ENCODE results near the gene CLSTN3. TPM values are rescaled to one million over a fixed set of nuclear protein-coding genes. Genes with fewer than 3 reads are reported as not detected.

Gene CLSTN3
- total and polyA plus RNA-seq, 2 donors from 2014 or later, result 33.0 to 64.2 TPM

- Histone ChIP-seq H3K27ac (ENCODE audit: low read depth in 2 of 2, low read length in 2 of 2) (no peak overlapping the region), H3K9ac (ENCODE audit: low read length in 3 of 3) (no peak overlapping the region), H3K9me3 (ENCODE audit: control insufficient read depth in 2 of 3, insufficient read depth in 1 of 3, low read length in 3 of 3) (peaks cover 0 to 2% (median 0%) of the 10 kb centered on the region in 3 donors), H3K4me1 (ENCODE audit: control insufficient read depth in 2 of 3, insufficient read depth in 2 of 3, low read depth in 1 of 3, low read length in 3 of 3) (peaks cover 0 to 7% (median 0%) of the 10 kb centered on the region in 3 donors), H3K4me3 (ENCODE audit: low read length in 3 of 3) (no peak overlapping the region), H3K36me3 (ENCODE audit: control insufficient read depth in 2 of 3, insufficient read depth in 3 of 3, low read length in 3 of 3) (peaks cover 7 to 55% (median 30%) of the 10 kb centered on the region in 3 donors), H3K27me3 (ENCODE audit: control insufficient read depth, insufficient read depth, low read length) (no peaks in the 10 kb centered on the region)
- DNase-seq (no peak), FAIRE-seq (no peak)
- intact Hi-C loops (cut with DNase I), result no loop called here
- TF ChIP-seq CTCF (IDR thresholded peaks at IDR 0.05; ENCODE audit: borderline replicate concordance, extremely low read depth, insufficient read depth), result no peak
Observed at GRCh38 chr12:7136071-7136470, 5.9 kb downstream of the CLSTN3 start.

- intact Hi-C loops (cut with DNase I), result no loop called here
- no peak for FAIRE-seq
- no peak overlapping the region for H3K9ac ChIP-seq (ENCODE audit: low read length in 3 of 3)
- peaks cover 7 to 59% (median 30%) of the 10 kb centered on the region in 3 donors for H3K36me3 ChIP-seq (ENCODE audit: control insufficient read depth in 2 of 3, insufficient read depth in 3 of 3, low read length in 3 of 3)
- H3K27me3 ChIP-seq (ENCODE audit: control insufficient read depth, insufficient read depth, low read length), result no peaks in the 10 kb centered on the region
- H3K4me1 ChIP-seq (ENCODE audit: control insufficient read depth in 2 of 3, insufficient read depth in 2 of 3, low read depth in 1 of 3, low read length in 3 of 3), result peaks cover 0 to 5% (median 0%) of the 10 kb centered on the region in 3 donors
- no peak for TF ChIP-seq CTCF (IDR thresholded peaks at IDR 0.05; ENCODE audit: borderline replicate concordance, extremely low read depth, insufficient read depth)
- H3K9me3 ChIP-seq (ENCODE audit: control insufficient read depth in 2 of 3, insufficient read depth in 1 of 3, low read length in 3 of 3), result peaks cover 0 to 2% (median 0%) of the 10 kb centered on the region in 3 donors
- no peak for DNase-seq
- no peak overlapping the region for H3K4me3 ChIP-seq (ENCODE audit: low read length in 3 of 3)
- H3K27ac ChIP-seq (ENCODE audit: low read depth in 2 of 2, low read length in 2 of 2), result no peak overlapping the region
Observed at GRCh38 chr12:7136676-7137075, 6.5 kb downstream of the CLSTN3 start.

GRCh38 chr12:7137908-7138307, 7.7 kb downstream of the CLSTN3 start:
- TF ChIP-seq CTCF (IDR thresholded peaks at IDR 0.05; ENCODE audit: borderline replicate concordance, extremely low read depth, insufficient read depth), result no peak
- no peak overlapping the region for H3K27ac ChIP-seq (ENCODE audit: low read depth in 2 of 2, low read length in 2 of 2)
- peaks cover 0 to 2% (median 0%) of the 10 kb centered on the region in 3 donors for H3K9me3 ChIP-seq (ENCODE audit: control insufficient read depth in 2 of 3, insufficient read depth in 1 of 3, low read length in 3 of 3)
- peaks cover 0 to 2% (median 0%) of the 10 kb centered on the region in 3 donors for H3K4me1 ChIP-seq (ENCODE audit: control insufficient read depth in 2 of 3, insufficient read depth in 2 of 3, low read depth in 1 of 3, low read length in 3 of 3)
- DNase-seq (no peak), FAIRE-seq (no peak)
- H3K27me3 ChIP-seq (ENCODE audit: control insufficient read depth, insufficient read depth, low read length), result no peaks in the 10 kb centered on the region
- intact Hi-C loops (cut with DNase I), result no loop called here
- H3K9ac ChIP-seq (ENCODE audit: low read length in 3 of 3), result no peak overlapping the region
- H3K4me3 ChIP-seq (ENCODE audit: low read length in 3 of 3), result no peak overlapping the region
- H3K36me3 ChIP-seq (ENCODE audit: control insufficient read depth in 2 of 3, insufficient read depth in 3 of 3, low read length in 3 of 3), result peaks cover 7 to 66% (median 30%) of the 10 kb centered on the region in 3 donors

GRCh38 chr12:7139200-7139599, 9.0 kb downstream of the CLSTN3 start:
- intact Hi-C loops (cut with DNase I), result no loop called here
- peaks cover 4 to 58% (median 27%) of the 10 kb centered on the region in 3 donors for H3K36me3 ChIP-seq (ENCODE audit: control insufficient read depth in 2 of 3, insufficient read depth in 3 of 3, low read length in 3 of 3)
- FAIRE-seq, result no peak

More at GRCh38 chr12:7139200-7139599, 9.0 kb downstream of the CLSTN3 start:
- DNase-seq, result no peak
- Histone ChIP-seq H3K9ac (ENCODE audit: low read length in 3 of 3) (no peak overlapping the region), H3K27me3 (ENCODE audit: control insufficient read depth, insufficient read depth, low read length) (no peaks in the 10 kb centered on the region), H3K4me3 (ENCODE audit: low read length in 3 of 3) (no peak overlapping the region), H3K4me1 (ENCODE audit: control insufficient read depth in 2 of 3, insufficient read depth in 2 of 3, low read depth in 1 of 3, low read length in 3 of 3) (peaks cover 0 to 2% (median 0%) of the 10 kb centered on the region in 3 donors), H3K9me3 (ENCODE audit: control insufficient read depth in 2 of 3, insufficient read depth in 1 of 3, low read length in 3 of 3) (peaks cover 0 to 2% (median 0%) of the 10 kb centered on the region in 3 donors), H3K27ac (ENCODE audit: low read depth in 2 of 2, low read length in 2 of 2) (no peak overlapping the region)
- TF ChIP-seq CTCF (IDR thresholded peaks at IDR 0.05; ENCODE audit: borderline replicate concordance, extremely low read depth, insufficient read depth), result no peak

Measured in kidney (tissue), 14 donors.